Measurements from ENCODE around the gene AADACL3. TPM values are rescaled to one million over a fixed set of nuclear protein-coding genes. Genes with fewer than 3 reads are reported as not detected.

Gene AADACL3
- total and polyA plus RNA-seq, 8 donors, result not detected

- Histone ChIP-seq H3K4me3 (no peak overlapping the region), H3K9me3 (no peaks in the 10 kb centered on the region), H3K4me1 (no peaks in the 10 kb centered on the region), H3K36me3 (no peaks in the 10 kb centered on the region), H3K27me3 (peaks cover 0 to 34% of the 10 kb centered on the region in 2 donors), H3K27ac (no peak overlapping the region)
- TF ChIP-seq CTCF (IDR thresholded peaks at IDR 0.05), result no peak
- no peak for ATAC-seq
- intact Hi-C loops (cut with DNase I), result no loop called here
- no peak for DNase-seq
Measured at GRCh38 chr1:12764016-12764415, 48.1 kb downstream of the AADACL3 start.

- Histone ChIP-seq H3K9me3 (no peaks in the 10 kb centered on the region), H3K36me3 (no peaks in the 10 kb centered on the region), H3K27me3 (peaks cover 0 to 49% of the 10 kb centered on the region in 2 donors), H3K4me1 (no peaks in the 10 kb centered on the region), H3K4me3 (no peak overlapping the region), H3K27ac (no peak overlapping the region)
- ATAC-seq, result no peak
- no peak for DNase-seq
- intact Hi-C loops (cut with DNase I), result no loop called here
- TF ChIP-seq CTCF (IDR thresholded peaks at IDR 0.05), result no peak
Measured at GRCh38 chr1:12769031-12769430, 53.1 kb downstream of the AADACL3 start.

GRCh38 chr1:12769976-12770505, 54.1 kb downstream of the AADACL3 start:
- no peak for TF ChIP-seq CTCF (IDR thresholded peaks at IDR 0.05)
- Histone ChIP-seq H3K4me3 (no peak overlapping the region), H3K4me1 (no peaks in the 10 kb centered on the region), H3K9me3 (no peaks in the 10 kb centered on the region), H3K27ac (no peak overlapping the region), H3K27me3 (peaks cover 0 to 49% of the 10 kb centered on the region in 2 donors), H3K36me3 (no peaks in the 10 kb centered on the region)
- no peak for DNase-seq
- no peak for ATAC-seq
- intact Hi-C loops (cut with DNase I), result no loop called here

- H3K4me1 ChIP-seq, result no peaks in the 10 kb centered on the region
- no peak for ATAC-seq
- H3K4me3 ChIP-seq, result no peak overlapping the region
- H3K36me3 ChIP-seq, result no peaks in the 10 kb centered on the region
- intact Hi-C loops (cut with DNase I), result no loop called here
- peaks cover 0 to 52% of the 10 kb centered on the region in 2 donors for H3K27me3 ChIP-seq
- H3K9me3 ChIP-seq, result no peaks in the 10 kb centered on the region
- H3K27ac ChIP-seq, result no peak overlapping the region
- DNase-seq, result no peak
- TF ChIP-seq CTCF (IDR thresholded peaks at IDR 0.05), result no peak
Measured at GRCh38 chr1:12770620-12771019, 54.7 kb downstream of the AADACL3 start.

GRCh38 chr1:12771186-12771585, 55.3 kb downstream of the AADACL3 start:
- no peaks in the 10 kb centered on the region for H3K4me1 ChIP-seq
- H3K4me3 ChIP-seq, result no peak overlapping the region
- H3K9me3 ChIP-seq, result no peaks in the 10 kb centered on the region
- H3K36me3 ChIP-seq, result no peaks in the 10 kb centered on the region
- no peak overlapping the region for H3K27ac ChIP-seq
- TF ChIP-seq CTCF (IDR thresholded peaks at IDR 0.05), result no peak
- intact Hi-C loops (cut with DNase I), result no loop called here
- H3K27me3 ChIP-seq, result peaks cover 0 to 54% of the 10 kb centered on the region in 2 donors
- ATAC-seq (no peak), DNase-seq (no peak)

Data from left lung (tissue), 10 donors.